Transverse colon (tissue), 4 donors: ENCODE results near the gene PPM1H. TPM values are rescaled to one million over a fixed set of nuclear protein-coding genes. Genes with fewer than 3 reads are reported as not detected.

ENCODE experiments used
- DNase-seq: peaks from one replicate; pipeline ENCODE4 v3.0.0-alpha.2; 2019
- H3K27ac ChIP-seq, 4 donors: fragments of 200-600 bp; sonication (generic); 2 replicates each; pipeline ENCODE4 v1.5.1; 2016 to 2018; ENCODE audit warnings: inconsistent platforms in 4 of 4
- H3K27me3 ChIP-seq: fragments of 200-600 bp; sonication (generic); 2 replicates; pipeline ENCODE4 v1.5.1; 2017; ENCODE audit warnings: inconsistent platforms
- H3K36me3 ChIP-seq, 4 donors: fragments of 200-600 bp; sonication (generic); 2 replicates each; pipeline ENCODE4 v1.5.1; 2017 to 2019; ENCODE audit warnings: inconsistent platforms in 4 of 4
- H3K4me1 ChIP-seq, 4 donors: fragments of 200-600 bp; sonication (generic); 2 replicates each; pipeline ENCODE4 v1.5.1; 2017 to 2020; ENCODE audit warnings: inconsistent platforms in 4 of 4
- H3K4me3 ChIP-seq, 4 donors: fragments of 200-600 bp; sonication (generic); 1 replicate in 1 of 4; 2 replicates in 3 of 4; pipeline versions ENCODE4 v1.5.1 to v1.6.1; 2017 to 2019; ENCODE audit warnings: inconsistent platforms in 4 of 4
- H3K9me3 ChIP-seq, 2 donors: fragments of 200-600 bp; sonication (generic); 2 replicates each; pipeline ENCODE4 v1.5.1; 2017 to 2019; ENCODE audit warnings: inconsistent platforms in 2 of 2
- EP300 ChIP-seq: sonication (generic); formaldehyde crosslinking; IDR thresholded peaks from one replicate; pipeline ENCODE4 v1.6.1; 2017; ENCODE audit warnings: antibody characterized with exemption, low read depth
- POLR2A ChIP-seq: fragments of 450-650 bp; IDR thresholded peaks from one replicate; pipeline ENCODE4 v1.6.1; 2016; ENCODE audit warnings: antibody characterized with exemption, mild to moderate bottlenecking, moderate library complexity
- POLR2AphosphoS5 ChIP-seq, 3 donors: sonication (generic); formaldehyde crosslinking; IDR thresholded peaks; one replicate each; pipeline ENCODE4 v1.6.1; 2016; ENCODE audit warnings: antibody characterized with exemption in 3 of 3
- WGBS, 2 donors: methylation state at CpG; one replicate each; pipeline ENCODE4 v1.1.5; 2018; ENCODE audit warnings: low coverage in 1 of 2; 5-methylcytosine and 5-hydroxymethylcytosine counted together
- in situ Hi-C, 4 donors: fragments of 200-750 bp; cut with MboI; loops; one replicate each; pipeline versions ENCODE4 v1.15.0 to v1.15.1; 2017; ENCODE audit warnings: low sequenced_read_pairs in 3 of 4, low pct_ligation_motif_present in 1 of 4, low pct_unique_long_range_greater_than_20kb in 1 of 4
- intact Hi-C: fragments of 100-400 bp; cut with DNase I; formaldehyde crosslinking; loops from one replicate; pipeline ENCODE4 v1.15.1; 2023; ENCODE audit warnings: low total_unique reads
- total RNA-seq, 4 donors: library from RNA; depleted of rRNA; stranded (reverse); fragments of >200 nt; gene quantifications; one replicate each; pipeline ENCODE4 v1.1.0, GENCODE V29; 2016
- TF ChIP-seq, protein P1 (sequence below), 5 experiments: fragments of 200-600 bp in 3 of 5; fragments of 450-650 bp in 2 of 5; sonication (generic) in 3 of 5; IDR thresholded peaks; 1 replicate in 2 of 5; 2 replicates in 3 of 5; pipeline ENCODE4 v1.5.1; 2016 to 2017; ENCODE audit warnings: antibody characterized with exemption in 5 of 5, inconsistent platforms in 3 of 5, mild to moderate bottlenecking in 2 of 5, moderate library complexity in 1 of 5

The PPM1H gene
- total RNA-seq, 4 donors from 2014 or later = 0.37 to 3.2 (median 2.8) TPM

DNA sequence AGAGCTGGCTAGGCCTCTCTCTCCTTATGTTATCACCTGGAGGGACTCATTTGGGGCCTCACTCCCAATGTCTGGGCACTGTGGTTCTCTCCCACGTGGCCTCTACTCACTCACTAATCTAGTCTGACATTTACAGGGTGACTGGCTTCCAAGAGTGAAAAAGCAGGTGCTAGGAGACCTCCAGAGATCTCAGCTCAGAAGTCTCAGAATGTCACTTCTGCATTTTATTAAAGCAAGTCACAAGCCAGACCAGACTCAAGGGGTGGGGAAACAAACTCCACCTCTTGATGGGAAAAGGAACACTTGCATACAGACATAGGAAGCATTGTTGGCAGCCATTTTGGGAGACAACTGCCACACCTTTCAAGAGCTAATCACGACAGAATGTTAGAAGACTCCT is 292.5 kb downstream of the PPM1H start:
- intact Hi-C loops = no loop called here
- in situ Hi-C loops = no loop called here
- H3K27me3 ChIP-seq = no peaks in the 10 kb centered on the region
- H3K4me3 ChIP-seq = no peak overlapping the region
- peaks cover 0 to 4% (median 0%) of the 10 kb centered on the region in 4 donors for H3K4me1 ChIP-seq
- no peak for DNase-seq
- no peaks in the 10 kb centered on the region for H3K9me3 ChIP-seq
- TF ChIP-seq, protein P1, sequence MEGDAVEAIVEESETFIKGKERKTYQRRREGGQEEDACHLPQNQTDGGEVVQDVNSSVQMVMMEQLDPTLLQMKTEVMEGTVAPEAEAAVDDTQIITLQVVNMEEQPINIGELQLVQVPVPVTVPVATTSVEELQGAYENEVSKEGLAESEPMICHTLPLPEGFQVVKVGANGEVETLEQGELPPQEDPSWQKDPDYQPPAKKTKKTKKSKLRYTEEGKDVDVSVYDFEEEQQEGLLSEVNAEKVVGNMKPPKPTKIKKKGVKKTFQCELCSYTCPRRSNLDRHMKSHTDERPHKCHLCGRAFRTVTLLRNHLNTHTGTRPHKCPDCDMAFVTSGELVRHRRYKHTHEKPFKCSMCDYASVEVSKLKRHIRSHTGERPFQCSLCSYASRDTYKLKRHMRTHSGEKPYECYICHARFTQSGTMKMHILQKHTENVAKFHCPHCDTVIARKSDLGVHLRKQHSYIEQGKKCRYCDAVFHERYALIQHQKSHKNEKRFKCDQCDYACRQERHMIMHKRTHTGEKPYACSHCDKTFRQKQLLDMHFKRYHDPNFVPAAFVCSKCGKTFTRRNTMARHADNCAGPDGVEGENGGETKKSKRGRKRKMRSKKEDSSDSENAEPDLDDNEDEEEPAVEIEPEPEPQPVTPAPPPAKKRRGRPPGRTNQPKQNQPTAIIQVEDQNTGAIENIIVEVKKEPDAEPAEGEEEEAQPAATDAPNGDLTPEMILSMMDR (IDR thresholded peaks at IDR 0.05) = no peak
- no peak for TF ChIP-seq POLR2A
- no peak for TF ChIP-seq POLR2AphosphoS5 (IDR thresholded peaks at IDR 0.05)
- no peak for TF ChIP-seq EP300
- WGBS, 2 donors = 77 to 100% methylated on average over 1 to 2 of the region's 2 CpGs
- no peak overlapping the region for H3K27ac ChIP-seq
- no peaks in the 10 kb centered on the region for H3K36me3 ChIP-seq

DNA sequence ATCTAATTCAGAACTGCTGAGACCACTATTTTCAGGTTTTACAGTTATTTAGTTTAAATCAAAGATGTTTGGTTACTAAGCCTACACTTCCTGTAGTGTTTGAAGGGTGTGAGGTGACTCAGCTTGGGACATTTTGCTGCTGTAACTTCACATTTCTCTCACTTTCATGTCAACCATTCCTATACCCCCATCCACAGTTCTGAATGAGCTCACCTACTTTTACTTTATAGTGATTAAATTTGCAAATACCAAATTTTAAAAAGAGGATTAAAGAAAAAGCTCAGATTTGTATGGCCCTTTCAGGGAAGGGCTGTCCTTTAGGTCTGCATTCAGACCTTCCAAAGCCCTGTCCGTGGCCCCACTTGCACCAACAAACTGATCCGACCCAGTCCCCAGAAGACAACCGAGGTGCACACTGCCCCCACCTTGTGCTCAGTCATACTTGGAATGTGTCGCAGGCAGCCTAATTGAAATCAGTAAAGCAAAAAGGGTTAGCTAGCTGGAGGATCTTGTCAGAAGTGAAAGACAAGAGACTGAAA is 294.0 kb downstream of the PPM1H start:
- Histone ChIP-seq H3K27ac (no peak overlapping the region), H3K27me3 (no peaks in the 10 kb centered on the region), H3K36me3 (no peaks in the 10 kb centered on the region), H3K4me3 (no peak overlapping the region), H3K9me3 (no peaks in the 10 kb centered on the region), H3K4me1 (peaks cover 0 to 4% (median 0%) of the 10 kb centered on the region in 4 donors)
- WGBS, 2 donors = 68 to 90% methylated on average over 4 of the region's 4 CpGs
- in situ Hi-C loops = no loop called here
- intact Hi-C loops = no loop called here
- DNase-seq = no peak
- TF ChIP-seq EP300 (no peak), POLR2A (no peak), POLR2AphosphoS5 (IDR thresholded peaks at IDR 0.05) (no peak)
- TF ChIP-seq, protein P1 (IDR thresholded peaks at IDR 0.05) = no peak

DNA sequence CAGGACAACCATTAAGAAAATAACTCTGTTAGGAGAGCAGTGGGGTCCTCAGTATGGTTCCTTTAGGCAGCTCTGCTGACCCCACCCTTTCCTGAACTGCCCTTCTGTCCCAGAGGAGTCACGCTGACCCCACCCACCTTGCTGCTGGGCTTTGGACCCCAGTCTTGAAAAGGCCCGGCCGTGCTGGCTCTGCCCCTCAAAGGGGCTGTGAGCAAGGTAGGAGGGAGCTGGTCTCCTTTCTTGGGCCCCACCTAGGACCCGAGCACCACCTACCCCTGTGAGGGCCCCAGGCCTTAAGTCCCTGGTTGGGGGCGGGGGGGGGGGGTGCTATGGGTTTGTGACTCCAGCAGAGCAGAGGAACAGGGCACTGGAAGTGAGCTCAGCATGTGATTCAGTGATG is 297.3 kb downstream of the PPM1H start:
- H3K9me3 ChIP-seq = no peaks in the 10 kb centered on the region
- H3K4me3 ChIP-seq = no peak overlapping the region
- TF ChIP-seq POLR2AphosphoS5 (IDR thresholded peaks at IDR 0.05) (no peak), POLR2A (no peak), EP300 (no peak)
- TF ChIP-seq, protein P1 (IDR thresholded peaks at IDR 0.05) = no peak
- no peak overlapping the region for H3K27ac ChIP-seq
- H3K4me1 ChIP-seq = peaks cover 0 to 7% (median 3%) of the 10 kb centered on the region in 4 donors
- H3K27me3 ChIP-seq = peaks cover 7% of the 10 kb centered on the region
- H3K36me3 ChIP-seq = no peaks in the 10 kb centered on the region
- intact Hi-C loops (no loop called here), in situ Hi-C loops (no loop called here)
- WGBS, 2 donors = 86 to 100% methylated on average over 1 to 5 of the region's 5 CpGs
- no peak for DNase-seq

DNA sequence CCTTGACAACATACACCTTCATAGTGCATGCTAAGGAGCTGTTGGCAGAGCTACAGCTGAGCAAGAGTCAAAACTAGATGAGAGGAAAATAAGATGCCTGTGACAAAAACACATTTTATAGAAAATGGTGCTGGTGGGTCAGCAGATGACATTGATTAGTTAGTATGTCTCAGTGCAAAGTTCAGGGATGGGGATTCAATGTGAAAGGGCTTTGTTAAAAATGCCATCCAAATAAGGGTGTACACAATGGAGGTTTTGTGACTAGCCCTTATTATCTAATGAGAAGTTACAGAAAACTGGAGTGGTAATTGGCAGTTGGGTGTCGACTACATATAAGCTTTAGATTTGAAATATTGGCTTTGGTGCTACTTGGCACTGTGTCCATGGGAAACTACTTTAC is 299.3 kb downstream of the PPM1H start:
- Histone ChIP-seq H3K27ac (no peak overlapping the region), H3K9me3 (no peaks in the 10 kb centered on the region), H3K4me3 (no peak overlapping the region), H3K36me3 (no peaks in the 10 kb centered on the region), H3K4me1 (peaks cover 0 to 20% (median 13%) of the 10 kb centered on the region in 4 donors), H3K27me3 (peaks cover 13% of the 10 kb centered on the region)
- intact Hi-C loops (no loop called here), in situ Hi-C loops (no loop called here)
- 95 to 100% methylated on average over 1 of the region's 1 CpG for WGBS, 2 donors
- no peak for DNase-seq
- no peak for TF ChIP-seq POLR2A
- TF ChIP-seq, protein P1 (IDR thresholded peaks at IDR 0.05) = no peak
